NCI-H1092 (cell line): Measurements from ENCODE around the gene CENPV.

Source experiments
- DNase-seq: peaks from one replicate; lab custom pipeline; 2025; lab: John Stamatoyannopoulos, UW

CENPV gene

GRCh38 chr17:16361874-16362273 is 8.6 kb upstream of the CENPV start:
- DNase-seq = no peak

GRCh38 chr17:16358394-16358793 is 5.1 kb upstream of the CENPV start:
- DNase-seq = no peak

GRCh38 chr17:16354585-16354984 is 1.3 kb upstream of the CENPV start:
- DNase-seq = no peak

- DNase-seq = peak; percentile 15
Measured at GRCh38 chr17:16352667-16353316, 477 bp downstream of the CENPV start.

- DNase-seq = peak; percentile 42
Measured at GRCh38 chr17:16352303-16352666, 984 bp downstream of the CENPV start.

GRCh38 chr17:16351831-16352230 is 1.4 kb downstream of the CENPV start:
- DNase-seq = no peak

- DNase-seq = no peak
Measured at GRCh38 chr17:16349431-16349830, 3.8 kb downstream of the CENPV start.

GRCh38 chr17:16348586-16348985 is 4.7 kb downstream of the CENPV start:
- DNase-seq = no peak

- DNase-seq = no peak
Measured at GRCh38 chr17:16346721-16347271, 6.5 kb downstream of the CENPV start.

GRCh38 chr17:16345565-16345964 is 7.7 kb downstream of the CENPV start:
- DNase-seq = no peak

- no peak for DNase-seq
Measured at GRCh38 chr17:16343569-16343968, 9.7 kb downstream of the CENPV start.

- DNase-seq = no peak
Measured at GRCh38 chr17:16342979-16343378, 10.3 kb downstream of the CENPV start.

- DNase-seq = no peak
Measured at GRCh38 chr17:16339959-16340358, 13.3 kb downstream of the CENPV start.

- DNase-seq = no peak
Measured at GRCh38 chr17:16339402-16339801, 13.9 kb downstream of the CENPV start.

GRCh38 chr17:16338391-16338790 is 14.9 kb downstream of the CENPV start:
- DNase-seq = no peak

GRCh38 chr17:16329519-16330271 is 23.6 kb downstream of the CENPV start:
- DNase-seq = no peak

GRCh38 chr17:16328997-16329396 is 24.3 kb downstream of the CENPV start:
- DNase-seq = peak; percentile 13

- DNase-seq = no peak
Measured at GRCh38 chr17:16327018-16327417, 26.3 kb downstream of the CENPV start.

- DNase-seq = no peak
Measured at GRCh38 chr17:16325964-16326363, 27.3 kb downstream of the CENPV start.

GRCh38 chr17:16322636-16323035 is 30.6 kb downstream of the CENPV start:
- DNase-seq = no peak

- DNase-seq = no peak
Measured at GRCh38 chr17:16319969-16320368, 33.3 kb downstream of the CENPV start.

- DNase-seq = no peak
Measured at GRCh38 chr17:16314859-16315258, 38.4 kb downstream of the CENPV start.

GRCh38 chr17:16314189-16314588 is 39.1 kb downstream of the CENPV start:
- no peak for DNase-seq
